Type B pancreatic cell (in vitro differentiated cells): ENCODE measurements around the gene EFS. TPM values are rescaled to one million over a fixed set of nuclear protein-coding genes. Genes with fewer than 3 reads are reported as not detected.

ENCODE experiments used
- DNase-seq: peaks from one replicate; pipeline ENCODE4 v3.0.0; 2021; ENCODE audit warnings: mixed read lengths; ENCODE audit not compliant: unreplicated experiment; ENCODE audit errors: extremely low spot score
- H3K27ac Mint-ChIP-seq: 2 replicates; pipeline ENCODE4 v1.8.0; 2021; ENCODE audit warnings: mild to moderate bottlenecking, mixed read lengths
- H3K27me3 Mint-ChIP-seq: 2 replicates; pipeline ENCODE4 v1.8.0; 2021; ENCODE audit warnings: mixed read lengths
- H3K36me3 Mint-ChIP-seq: 2 replicates; pipeline ENCODE4 v1.8.0; 2021; ENCODE audit warnings: mixed read lengths
- H3K4me1 Mint-ChIP-seq: one replicate; pipeline ENCODE4 v1.8.0; 2021; ENCODE audit warnings: mixed read lengths; ENCODE audit not compliant: unreplicated experiment
- H3K4me3 Mint-ChIP-seq: 2 replicates; pipeline ENCODE4 v1.8.0; 2021; ENCODE audit warnings: mild to moderate bottlenecking, mixed read lengths
- H3K9me3 Mint-ChIP-seq: 2 replicates; pipeline ENCODE4 v1.8.0; 2021; ENCODE audit warnings: mixed read lengths
- total RNA-seq: library from RNA; stranded (reverse); gene quantifications from 2 replicates; pipeline ENCODE4 v1.2.1, GENCODE V29; 2021; ENCODE audit warnings: low replicate concordance
- TF ChIP-seq, protein P1 (sequence below): fragments of 200-600 bp; sonication (generic); conservative IDR thresholded peaks from 2 replicates; pipeline ENCODE4 v1.5.0; 2021; ENCODE audit warnings: antibody characterized with exemption, mild to moderate bottlenecking

EFS gene
- total RNA-seq, 1 donor from 2014 or later = 59.3 TPM

DNA sequence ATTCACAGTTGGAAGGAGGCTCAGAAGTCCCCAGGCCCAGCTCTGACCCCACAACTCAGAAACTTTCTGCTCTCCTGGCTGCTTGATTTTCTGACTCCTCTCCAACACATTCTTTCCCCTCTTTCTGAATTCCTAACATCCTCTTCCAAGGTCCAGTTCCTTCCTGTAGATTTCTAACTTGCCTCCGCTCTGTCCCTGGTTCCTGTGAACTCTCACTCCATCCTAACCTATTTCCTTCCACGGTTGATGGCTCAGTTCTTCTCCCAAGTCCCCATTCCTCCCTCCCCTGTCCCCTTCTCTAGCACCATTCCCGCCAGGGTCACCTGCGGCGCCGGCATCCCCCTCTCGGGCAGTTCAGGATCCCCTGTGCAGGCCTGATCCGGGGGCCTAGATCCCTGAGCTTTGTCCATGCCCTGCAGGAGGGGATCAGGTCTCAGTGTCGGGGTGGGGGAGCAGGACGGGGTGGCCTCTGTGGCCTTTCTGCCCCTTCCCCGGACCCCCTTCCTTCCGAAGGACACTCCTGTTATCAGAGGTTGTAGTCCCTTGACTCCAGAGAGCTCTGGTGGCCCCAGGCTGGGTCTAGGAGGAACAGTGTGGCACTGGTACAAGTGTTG lies 6.3 kb downstream of the EFS start:
- TF ChIP-seq, protein P1, sequence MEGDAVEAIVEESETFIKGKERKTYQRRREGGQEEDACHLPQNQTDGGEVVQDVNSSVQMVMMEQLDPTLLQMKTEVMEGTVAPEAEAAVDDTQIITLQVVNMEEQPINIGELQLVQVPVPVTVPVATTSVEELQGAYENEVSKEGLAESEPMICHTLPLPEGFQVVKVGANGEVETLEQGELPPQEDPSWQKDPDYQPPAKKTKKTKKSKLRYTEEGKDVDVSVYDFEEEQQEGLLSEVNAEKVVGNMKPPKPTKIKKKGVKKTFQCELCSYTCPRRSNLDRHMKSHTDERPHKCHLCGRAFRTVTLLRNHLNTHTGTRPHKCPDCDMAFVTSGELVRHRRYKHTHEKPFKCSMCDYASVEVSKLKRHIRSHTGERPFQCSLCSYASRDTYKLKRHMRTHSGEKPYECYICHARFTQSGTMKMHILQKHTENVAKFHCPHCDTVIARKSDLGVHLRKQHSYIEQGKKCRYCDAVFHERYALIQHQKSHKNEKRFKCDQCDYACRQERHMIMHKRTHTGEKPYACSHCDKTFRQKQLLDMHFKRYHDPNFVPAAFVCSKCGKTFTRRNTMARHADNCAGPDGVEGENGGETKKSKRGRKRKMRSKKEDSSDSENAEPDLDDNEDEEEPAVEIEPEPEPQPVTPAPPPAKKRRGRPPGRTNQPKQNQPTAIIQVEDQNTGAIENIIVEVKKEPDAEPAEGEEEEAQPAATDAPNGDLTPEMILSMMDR = no peak
- peaks cover 7% of the 10 kb centered on the region for H3K27me3 Mint-ChIP-seq
- peaks cover 20% of the 10 kb centered on the region for H3K36me3 Mint-ChIP-seq
- H3K27ac Mint-ChIP-seq = no peak overlapping the region
- no peaks in the 10 kb centered on the region for H3K9me3 Mint-ChIP-seq
- no peak for DNase-seq
- H3K4me1 Mint-ChIP-seq = peaks cover 15% of the 10 kb centered on the region
- no peak overlapping the region for H3K4me3 Mint-ChIP-seq

- TF ChIP-seq, protein P1 = no peak
- no peak for DNase-seq
- H3K36me3 Mint-ChIP-seq = peaks cover 20% of the 10 kb centered on the region
- no peaks in the 10 kb centered on the region for H3K9me3 Mint-ChIP-seq
- H3K4me1 Mint-ChIP-seq = peaks cover 17% of the 10 kb centered on the region
- no peak overlapping the region for H3K4me3 Mint-ChIP-seq
- H3K27ac Mint-ChIP-seq = no peak overlapping the region
- peaks cover 11% of the 10 kb centered on the region for H3K27me3 Mint-ChIP-seq
Measured at GRCh38 chr14:23358042-23358441, 6.9 kb downstream of the EFS start.

DNA sequence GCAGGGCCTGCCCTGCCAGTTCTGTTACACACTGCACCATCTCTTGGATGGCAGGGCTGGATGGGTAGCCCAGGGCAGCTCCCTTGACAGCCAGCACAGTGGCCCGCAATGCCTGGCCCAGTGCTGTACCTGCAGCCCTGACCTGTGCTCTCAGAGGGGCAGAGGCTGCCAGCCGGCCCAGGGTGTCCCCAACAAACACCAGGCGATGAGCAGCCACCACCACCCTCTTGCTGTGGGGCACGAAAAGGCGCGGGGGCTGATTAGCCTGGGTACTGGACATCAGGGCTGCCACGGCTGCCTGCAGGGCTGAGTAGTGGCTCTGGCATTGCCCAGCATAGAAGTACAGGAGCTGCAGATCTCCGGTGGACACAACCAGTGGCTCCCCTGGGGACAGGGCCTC lies 7.7 kb downstream of the EFS start:
- Mint-ChIP-seq H3K27me3 (peaks cover 15% of the 10 kb centered on the region), H3K4me3 (no peak overlapping the region), H3K9me3 (no peaks in the 10 kb centered on the region), H3K36me3 (peaks cover 20% of the 10 kb centered on the region), H3K27ac (no peak overlapping the region), H3K4me1 (peaks cover 18% of the 10 kb centered on the region)
- TF ChIP-seq, protein P1 = no peak
- no peak for DNase-seq

DNA sequence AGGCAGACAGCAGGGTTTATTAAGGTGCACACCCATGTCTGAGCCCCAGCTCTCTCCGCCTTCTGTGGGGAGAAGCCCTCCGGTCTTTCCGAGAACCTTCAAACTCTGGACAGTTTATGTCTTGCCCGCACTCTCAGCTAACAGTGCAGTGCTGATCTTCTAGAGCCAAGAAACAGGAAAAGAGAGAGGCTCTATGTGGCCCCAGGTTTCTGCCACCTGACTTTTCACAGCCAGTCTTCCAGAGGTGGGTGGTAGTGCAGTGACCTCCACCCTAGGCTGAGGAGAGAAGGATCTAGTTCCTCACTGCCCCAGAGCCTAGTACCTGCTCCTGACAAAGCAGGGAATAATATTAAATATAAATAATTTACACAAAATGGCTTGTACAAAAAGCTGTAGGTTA lies 8.3 kb downstream of the EFS start:
- H3K4me3 Mint-ChIP-seq = no peak overlapping the region
- TF ChIP-seq, protein P1 = no peak
- H3K36me3 Mint-ChIP-seq = peaks cover 20% of the 10 kb centered on the region
- peaks cover 15% of the 10 kb centered on the region for H3K27me3 Mint-ChIP-seq
- no peak overlapping the region for H3K27ac Mint-ChIP-seq
- peaks cover 13% of the 10 kb centered on the region for H3K4me1 Mint-ChIP-seq
- no peaks in the 10 kb centered on the region for H3K9me3 Mint-ChIP-seq
- no peak for DNase-seq

GRCh38 chr14:23355871-23356435 lies 9.0 kb downstream of the EFS start:
- H3K27ac Mint-ChIP-seq = no peak overlapping the region
- no peak overlapping the region for H3K4me3 Mint-ChIP-seq
- H3K4me1 Mint-ChIP-seq = peaks cover 11% of the 10 kb centered on the region

More at GRCh38 chr14:23355871-23356435, 9.0 kb downstream of the EFS start:
- TF ChIP-seq, protein P1 = no peak
- Mint-ChIP-seq H3K9me3 (no peaks in the 10 kb centered on the region), H3K27me3 (peaks cover 19% of the 10 kb centered on the region), H3K36me3 (peaks cover 21% of the 10 kb centered on the region)
- no peak for DNase-seq
